Measurements from ENCODE around the gene SIT1. TPM values are rescaled to one million over a fixed set of nuclear protein-coding genes. Genes with fewer than 3 reads are reported as not detected.
A peak's percentile ranks its signal among the peaks of the same experiment; 100 is the strongest.
"Not testable (repeated sequence)": the region's sequence is repeated elsewhere in the genome, so short reads cannot be mapped to it uniquely, and the experiment has no call there.

The SIT1 gene
- total RNA-seq, 3 donors from 2014 or later, result 1.2 to 3.3 (median 1.9) TPM

DNA sequence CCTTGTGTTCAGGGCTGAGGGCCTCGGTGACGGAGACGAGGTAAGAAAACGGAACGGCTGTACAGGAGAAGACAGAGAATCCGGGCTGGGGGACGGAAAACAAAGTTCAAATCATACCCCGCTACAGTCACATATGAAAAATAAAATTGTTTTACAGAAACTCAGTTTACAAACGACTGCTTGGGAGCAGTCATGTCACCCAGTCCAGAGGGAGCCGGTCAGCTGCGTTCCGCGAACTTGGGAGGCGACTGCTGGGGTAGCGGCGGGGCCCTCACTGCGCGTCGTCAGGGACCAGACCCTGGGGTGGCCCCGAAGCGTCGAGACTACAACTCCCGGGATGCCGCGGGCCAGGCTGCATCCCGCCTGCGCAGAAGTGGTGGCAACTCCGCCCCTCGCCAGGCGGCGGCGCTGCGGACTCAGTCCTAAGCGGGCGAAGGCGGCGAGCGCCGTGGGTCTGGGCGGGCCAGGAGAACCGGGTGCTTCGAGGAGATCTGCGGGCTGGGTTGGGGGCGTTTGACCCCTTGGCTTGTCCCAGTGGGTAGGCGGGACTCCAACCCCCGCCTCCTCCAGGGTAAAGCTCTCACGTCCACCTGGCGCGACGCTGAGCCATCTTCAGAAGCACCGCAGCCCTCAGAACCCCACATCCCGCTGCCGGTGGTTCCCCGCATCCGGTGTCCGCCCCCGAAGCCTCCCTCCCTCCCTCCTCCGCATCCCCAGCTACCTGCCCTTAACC lies 4.0 kb downstream of the SIT1 start:
- H3K4me3 ChIP-seq, result peak overlapping the region; percentile 12
- H3K4me1 ChIP-seq (ENCODE audit: low read depth), result peaks cover 7% of the 10 kb centered on the region
- no peaks in the 10 kb centered on the region for H3K36me3 ChIP-seq (ENCODE audit: low read depth)
- intact Hi-C loops (cut with DNase I, micrococcal nuclease), result loop anchor here in 1 of 2 donors (10.0 kb wide), 1 partner anchor 58 kb away; no protein-coding TSS in a partner anchor
- H3K9me3 ChIP-seq, result no peaks in the 10 kb centered on the region
- TF ChIP-seq, protein P1, sequence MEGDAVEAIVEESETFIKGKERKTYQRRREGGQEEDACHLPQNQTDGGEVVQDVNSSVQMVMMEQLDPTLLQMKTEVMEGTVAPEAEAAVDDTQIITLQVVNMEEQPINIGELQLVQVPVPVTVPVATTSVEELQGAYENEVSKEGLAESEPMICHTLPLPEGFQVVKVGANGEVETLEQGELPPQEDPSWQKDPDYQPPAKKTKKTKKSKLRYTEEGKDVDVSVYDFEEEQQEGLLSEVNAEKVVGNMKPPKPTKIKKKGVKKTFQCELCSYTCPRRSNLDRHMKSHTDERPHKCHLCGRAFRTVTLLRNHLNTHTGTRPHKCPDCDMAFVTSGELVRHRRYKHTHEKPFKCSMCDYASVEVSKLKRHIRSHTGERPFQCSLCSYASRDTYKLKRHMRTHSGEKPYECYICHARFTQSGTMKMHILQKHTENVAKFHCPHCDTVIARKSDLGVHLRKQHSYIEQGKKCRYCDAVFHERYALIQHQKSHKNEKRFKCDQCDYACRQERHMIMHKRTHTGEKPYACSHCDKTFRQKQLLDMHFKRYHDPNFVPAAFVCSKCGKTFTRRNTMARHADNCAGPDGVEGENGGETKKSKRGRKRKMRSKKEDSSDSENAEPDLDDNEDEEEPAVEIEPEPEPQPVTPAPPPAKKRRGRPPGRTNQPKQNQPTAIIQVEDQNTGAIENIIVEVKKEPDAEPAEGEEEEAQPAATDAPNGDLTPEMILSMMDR (IDR thresholded peaks at IDR 0.05), result peak; percentile 92
- DNase-seq (peak; percentile 96 to 97 (median 97)), ATAC-seq (peak; percentile 96)

DNA sequence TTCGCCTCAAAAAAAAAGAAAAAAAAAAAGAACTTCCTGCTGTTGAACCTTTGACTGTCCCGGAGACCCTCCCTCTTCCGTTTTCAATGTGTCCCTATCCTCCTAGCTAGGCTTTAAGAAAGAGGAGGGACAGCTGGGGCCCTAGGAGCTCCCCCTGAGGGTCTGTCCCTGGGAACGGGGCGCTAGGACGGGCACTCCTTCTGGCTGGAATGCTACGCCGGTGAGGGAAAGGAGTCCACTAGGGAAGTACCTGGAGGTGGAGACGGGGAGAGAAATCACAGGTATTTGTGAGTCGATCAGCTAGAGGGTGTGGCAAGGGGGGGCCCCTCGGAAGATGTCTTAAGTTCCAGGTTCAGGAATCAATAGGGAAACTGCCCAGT lies 4.6 kb downstream of the SIT1 start:
- intact Hi-C loops (cut with DNase I, micrococcal nuclease), result loop anchor here in 1 of 2 donors (10.0 kb wide), 1 partner anchor 59 kb away; no protein-coding TSS in a partner anchor
- H3K36me3 ChIP-seq (ENCODE audit: low read depth), result no peaks in the 10 kb centered on the region
- DNase-seq (peak; percentile 66 to 71 (median 68)), ATAC-seq (peak; percentile 66)
- no peaks in the 10 kb centered on the region for H3K9me3 ChIP-seq
- TF ChIP-seq, protein P1 (IDR thresholded peaks at IDR 0.05), result no peak
- peak overlapping the region; percentile 12 for H3K4me3 ChIP-seq
- H3K4me1 ChIP-seq (ENCODE audit: low read depth), result peaks cover 2% of the 10 kb centered on the region

DNA sequence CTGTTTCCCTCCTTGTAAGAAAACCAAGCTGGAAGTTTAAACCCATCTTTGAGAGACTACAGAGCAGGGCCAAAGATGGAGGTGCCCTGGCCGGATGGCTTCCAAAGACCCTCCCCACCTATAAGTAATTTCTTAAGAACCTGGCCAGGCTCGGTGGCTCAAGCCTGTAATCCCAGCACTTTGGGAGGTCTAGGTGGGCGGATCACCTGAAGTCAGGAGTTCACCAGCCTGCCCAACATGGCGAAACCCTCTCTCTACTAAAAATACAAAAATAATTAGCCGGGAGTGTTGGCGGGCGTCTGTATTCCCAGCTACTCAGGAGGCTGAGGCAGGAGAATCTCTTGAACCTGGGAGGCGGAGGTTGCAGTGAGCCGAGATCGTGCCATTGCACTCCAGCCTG lies 5.0 kb downstream of the SIT1 start:
- H3K36me3 ChIP-seq (ENCODE audit: low read depth); ATAC-seq; H3K9me3 ChIP-seq; DNase-seq; H3K4me1 ChIP-seq (ENCODE audit: low read depth): not testable (repeated sequence)
- intact Hi-C loops (cut with DNase I, micrococcal nuclease), result loop anchor here in 1 of 2 donors (10.0 kb wide), 1 partner anchor 59 kb away; no protein-coding TSS in a partner anchor
- peak overlapping the region; percentile 12 for H3K4me3 ChIP-seq

DNA sequence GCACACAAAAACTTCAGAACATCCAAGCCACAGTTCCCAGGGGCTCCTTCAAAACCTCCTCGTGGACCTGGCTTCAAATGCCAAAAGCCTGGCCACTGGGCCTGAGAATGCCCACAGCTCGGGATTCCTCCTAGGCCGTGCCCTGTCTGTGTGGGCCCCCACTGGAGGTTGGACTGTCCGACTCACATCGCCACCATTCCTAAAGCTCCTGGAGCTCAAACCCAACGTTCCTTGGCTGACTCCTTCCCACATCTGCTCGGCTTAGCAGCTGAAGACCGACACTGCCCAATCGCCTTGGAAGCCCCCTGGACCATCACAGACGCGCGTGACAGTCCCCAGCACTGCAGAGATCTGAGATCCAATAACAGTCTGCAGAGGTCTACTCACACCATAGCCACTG lies 7.7 kb downstream of the SIT1 start:
- DNase-seq (no peak), ATAC-seq (no peak)
- Histone ChIP-seq H3K36me3 (ENCODE audit: low read depth) (no peaks in the 10 kb centered on the region), H3K4me3 (no peak overlapping the region), H3K9me3 (no peaks in the 10 kb centered on the region), H3K4me1 (ENCODE audit: low read depth) (no peaks in the 10 kb centered on the region)
- intact Hi-C loops (cut with DNase I, micrococcal nuclease), result loop anchor here in 1 of 2 donors (10.0 kb wide), 1 partner anchor 62 kb away; no protein-coding TSS in a partner anchor
- TF ChIP-seq, protein P1 (IDR thresholded peaks at IDR 0.05), result no peak

DNA sequence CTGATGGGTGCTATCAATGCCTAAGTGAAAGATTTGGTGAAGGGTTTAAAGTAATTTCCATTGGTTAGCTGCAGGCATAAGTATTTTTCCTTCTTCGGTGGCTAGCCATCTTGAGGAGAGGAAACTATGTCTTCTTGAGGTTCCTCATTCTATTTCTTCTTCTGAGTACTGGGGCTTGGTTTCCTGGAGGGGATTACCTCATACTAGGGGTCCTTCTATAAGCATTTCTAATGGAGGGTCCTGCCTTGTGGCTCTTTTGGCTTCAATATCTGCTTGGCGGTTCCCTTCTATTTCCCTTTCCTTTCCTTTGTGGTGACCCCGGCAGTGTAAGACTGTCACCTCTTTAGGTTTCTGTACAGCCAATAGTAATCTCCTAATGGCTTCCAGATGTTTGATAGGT lies 9.3 kb downstream of the SIT1 start:
- H3K9me3 ChIP-seq; H3K4me3 ChIP-seq; H3K36me3 ChIP-seq (ENCODE audit: low read depth); DNase-seq; ATAC-seq; H3K4me1 ChIP-seq (ENCODE audit: low read depth): not testable (repeated sequence)
- intact Hi-C loops (cut with DNase I, micrococcal nuclease), result loop anchor here in 1 of 2 donors (10.0 kb wide), 1 partner anchor 63 kb away; no protein-coding TSS in a partner anchor

DNA sequence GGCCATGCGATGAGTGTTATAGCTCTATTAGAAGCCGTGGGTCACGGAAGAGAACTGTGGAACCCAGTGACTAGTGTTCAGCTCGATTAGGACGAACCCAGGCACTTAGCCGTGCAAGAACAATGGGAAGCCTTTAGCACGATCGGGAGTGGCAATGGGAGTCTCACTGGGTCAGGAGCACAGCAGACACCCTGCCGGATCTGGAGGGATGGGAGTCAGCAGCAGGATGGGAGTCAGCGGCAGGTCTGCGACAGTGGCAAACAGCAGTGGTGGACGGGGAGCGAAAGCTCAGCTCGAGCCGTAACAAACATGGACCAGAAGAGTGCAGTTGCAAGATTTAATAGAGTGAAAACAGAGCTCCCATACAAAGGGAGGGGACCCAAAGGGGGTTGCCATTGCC lies 10.3 kb downstream of the SIT1 start:
- intact Hi-C loops (cut with DNase I, micrococcal nuclease), result loop anchor here in 1 of 2 donors (10.0 kb wide), 1 partner anchor 64 kb away; no protein-coding TSS in a partner anchor
- DNase-seq; H3K9me3 ChIP-seq; H3K36me3 ChIP-seq (ENCODE audit: low read depth); H3K4me3 ChIP-seq; H3K4me1 ChIP-seq (ENCODE audit: low read depth); ATAC-seq: not testable (repeated sequence)

DNA sequence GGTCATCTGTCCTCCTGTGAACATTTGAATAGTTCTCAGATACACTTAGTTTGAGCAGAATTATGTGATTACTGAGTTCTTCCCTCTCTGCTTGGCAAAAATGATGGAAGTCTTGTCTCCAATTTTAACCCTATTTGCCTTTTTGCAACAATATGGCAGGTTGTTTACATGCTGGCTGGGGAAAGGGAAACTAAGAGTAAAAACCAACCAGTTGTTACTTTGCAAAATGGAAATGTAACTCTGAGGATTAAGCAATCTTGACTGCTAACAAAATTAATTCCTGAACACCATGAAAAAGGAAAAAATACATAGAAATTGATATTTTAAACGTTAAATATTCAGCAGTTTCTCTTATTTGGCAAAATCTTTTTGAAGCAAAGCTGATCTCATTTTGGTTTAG lies 11.1 kb downstream of the SIT1 start:
- no peak overlapping the region for H3K4me3 ChIP-seq
- DNase-seq (no peak), ATAC-seq (no peak)
- no peaks in the 10 kb centered on the region for H3K36me3 ChIP-seq (ENCODE audit: low read depth)
- no peaks in the 10 kb centered on the region for H3K4me1 ChIP-seq (ENCODE audit: low read depth)
- TF ChIP-seq, protein P1 (IDR thresholded peaks at IDR 0.05), result no peak
- no peaks in the 10 kb centered on the region for H3K9me3 ChIP-seq
- intact Hi-C loops (cut with DNase I, micrococcal nuclease), result loop anchor here in 1 of 2 donors (10.0 kb wide), 1 partner anchor 65 kb away; no protein-coding TSS in a partner anchor

DNA sequence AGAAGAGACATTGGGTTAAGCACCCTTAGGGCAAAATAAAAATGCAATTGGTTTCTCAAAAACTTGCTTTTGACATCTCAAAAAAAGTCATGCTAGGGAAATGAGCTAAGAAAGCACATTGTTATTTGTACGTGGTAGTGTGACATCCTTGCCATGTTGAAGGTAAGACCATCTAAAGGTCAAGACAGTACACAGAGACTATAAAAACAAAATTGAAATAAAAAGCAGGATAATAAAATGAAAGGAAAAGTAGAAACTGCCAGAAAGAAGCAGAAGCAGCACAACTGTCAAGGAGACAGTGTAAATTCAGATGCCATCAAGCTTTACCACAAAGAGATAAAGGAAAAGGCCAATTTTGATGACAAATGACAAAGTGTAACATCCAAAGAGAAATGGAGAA lies 11.5 kb downstream of the SIT1 start:
- H3K9me3 ChIP-seq; intact Hi-C loops (cut with DNase I, micrococcal nuclease); DNase-seq; H3K4me1 ChIP-seq (ENCODE audit: low read depth); H3K36me3 ChIP-seq (ENCODE audit: low read depth); ATAC-seq; H3K4me3 ChIP-seq: not testable (repeated sequence)

DNA sequence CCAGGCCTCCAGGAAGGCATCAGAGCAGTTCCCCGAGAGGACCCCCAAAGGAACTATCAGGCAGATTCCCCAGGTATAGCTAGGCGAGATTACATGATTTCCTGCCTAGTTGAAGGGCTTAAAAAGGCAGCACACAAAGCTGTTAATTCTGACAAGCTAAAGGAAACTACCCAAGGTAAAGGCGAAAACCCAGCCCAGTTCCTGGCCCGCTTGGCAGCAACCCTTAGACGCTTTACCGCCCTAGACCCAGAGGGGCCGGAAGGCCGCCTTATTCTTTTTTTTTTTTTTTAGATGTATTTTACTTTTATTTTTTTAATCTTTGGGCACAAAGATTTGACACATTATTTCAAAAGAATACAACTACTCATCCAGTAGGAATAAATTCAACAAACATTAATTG lies 12.0 kb downstream of the SIT1 start:
- not testable (repeated sequence) for DNase-seq

DNA sequence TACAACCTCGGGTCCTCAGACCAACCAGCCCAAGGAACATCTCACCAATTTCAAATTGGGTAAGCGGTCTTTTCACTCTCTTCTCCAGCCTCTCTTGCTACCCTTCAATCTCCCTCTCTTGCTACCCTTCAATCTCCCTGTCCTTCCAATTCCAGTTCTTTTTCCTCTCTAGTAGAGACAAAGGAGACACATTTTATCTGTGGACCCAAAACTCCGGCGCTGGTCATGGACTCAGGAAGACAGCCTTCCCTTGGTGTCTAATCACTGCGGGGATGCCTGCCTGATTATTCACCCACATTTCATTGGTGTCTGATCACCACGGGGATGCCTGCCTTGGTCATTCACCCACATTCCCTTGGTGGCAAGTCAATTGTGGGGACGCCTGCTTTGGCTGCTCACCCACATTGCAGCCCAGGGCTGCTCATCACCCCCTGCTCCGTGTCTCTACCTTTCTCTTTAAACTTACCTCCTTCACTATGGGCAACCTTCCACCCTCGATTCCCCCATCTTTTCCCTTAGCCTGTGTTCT lies 13.2 kb downstream of the SIT1 start:
- ATAC-seq; intact Hi-C loops (cut with DNase I, micrococcal nuclease); H3K36me3 ChIP-seq (ENCODE audit: low read depth); DNase-seq; H3K4me3 ChIP-seq; H3K9me3 ChIP-seq; H3K4me1 ChIP-seq (ENCODE audit: low read depth): not testable (repeated sequence)

More for the DNA sequence above, 12.0 kb downstream of the SIT1 start:
- ATAC-seq; intact Hi-C loops (cut with DNase I, micrococcal nuclease); H3K9me3 ChIP-seq; H3K4me1 ChIP-seq (ENCODE audit: low read depth); H3K36me3 ChIP-seq (ENCODE audit: low read depth); H3K4me3 ChIP-seq: not testable (repeated sequence)
